IPS-11a (cell line): ENCODE data around the gene ABL1.

ENCODE experiments used
- H3K4me3 ChIP-seq: one replicate; pipeline ENCODE4 v1.5.1; 2013; ENCODE audit warnings: low read depth, low read length, control low read depth

ABL1 gene

DNA sequence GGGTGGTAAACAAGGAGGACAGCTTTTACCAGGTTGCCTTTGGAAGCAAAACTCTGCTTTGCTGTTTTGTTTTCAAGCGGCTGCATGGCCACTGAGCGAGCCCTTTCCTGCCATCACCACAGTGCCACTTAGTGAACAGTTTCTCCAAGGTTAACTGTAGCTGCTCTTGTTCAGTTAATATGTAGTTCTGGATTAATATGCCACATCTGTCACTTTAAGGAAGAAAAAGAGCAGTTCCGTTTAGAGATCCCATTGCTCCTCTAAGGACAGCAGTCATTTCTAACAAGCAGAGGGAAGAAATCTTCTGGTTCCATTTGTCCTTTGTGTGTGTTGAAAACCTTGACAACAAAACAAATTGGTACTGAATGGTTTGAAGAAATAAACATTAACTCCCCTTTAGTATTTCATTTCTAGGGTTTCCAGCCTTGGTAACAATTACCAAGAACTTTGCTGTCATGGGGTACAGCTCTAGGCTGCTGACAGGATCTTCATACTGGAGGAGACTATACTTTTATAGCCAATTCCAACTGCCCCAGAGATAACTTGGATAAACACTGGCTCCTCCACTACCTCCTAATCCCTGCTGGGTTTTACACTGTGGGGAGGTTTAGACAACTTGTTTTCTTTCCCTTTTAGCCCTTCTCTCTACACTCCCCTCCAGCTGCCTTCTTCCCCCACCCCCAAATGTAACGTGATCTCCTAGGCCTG, 10.3 kb upstream of the ABL1 start:
- H3K4me3 ChIP-seq, result no peak overlapping the region

- no peak overlapping the region for H3K4me3 ChIP-seq
These were observed 9.8 kb upstream of the ABL1 start for GRCh38 chr9:130825351-130825651.

GRCh38 chr9:130825809-130826208, 9.2 kb upstream of the ABL1 start:
- H3K4me3 ChIP-seq, result no peak overlapping the region

DNA sequence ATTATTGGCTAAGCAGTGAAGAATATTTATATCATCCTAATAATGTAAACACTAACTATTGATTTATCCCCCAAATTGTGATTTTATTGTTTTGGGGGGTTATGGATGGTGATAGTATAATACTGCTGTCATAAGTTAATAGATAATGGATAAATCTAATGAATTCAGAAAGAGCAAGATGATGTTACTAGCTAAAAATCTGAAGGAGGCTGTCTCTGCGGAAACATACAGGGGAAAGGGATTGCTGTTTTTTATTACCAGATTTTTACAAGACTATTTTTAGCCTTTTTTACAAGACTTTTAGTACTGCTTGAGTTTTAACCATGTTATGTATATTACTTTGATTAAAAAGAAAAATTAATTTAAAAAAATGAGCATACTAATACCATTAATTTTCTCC, 5.3 kb upstream of the ABL1 start:
- H3K4me3 ChIP-seq, result no peak overlapping the region

GRCh38 chr9:130830231-130830760, 4.8 kb upstream of the ABL1 start:
- no peak overlapping the region for H3K4me3 ChIP-seq

GRCh38 chr9:130831077-130831476, 4.0 kb upstream of the ABL1 start:
- H3K4me3 ChIP-seq, result no peak overlapping the region

GRCh38 chr9:130833031-130833990, 1.7 kb upstream of the ABL1 start:
- no peak overlapping the region for H3K4me3 ChIP-seq

DNA sequence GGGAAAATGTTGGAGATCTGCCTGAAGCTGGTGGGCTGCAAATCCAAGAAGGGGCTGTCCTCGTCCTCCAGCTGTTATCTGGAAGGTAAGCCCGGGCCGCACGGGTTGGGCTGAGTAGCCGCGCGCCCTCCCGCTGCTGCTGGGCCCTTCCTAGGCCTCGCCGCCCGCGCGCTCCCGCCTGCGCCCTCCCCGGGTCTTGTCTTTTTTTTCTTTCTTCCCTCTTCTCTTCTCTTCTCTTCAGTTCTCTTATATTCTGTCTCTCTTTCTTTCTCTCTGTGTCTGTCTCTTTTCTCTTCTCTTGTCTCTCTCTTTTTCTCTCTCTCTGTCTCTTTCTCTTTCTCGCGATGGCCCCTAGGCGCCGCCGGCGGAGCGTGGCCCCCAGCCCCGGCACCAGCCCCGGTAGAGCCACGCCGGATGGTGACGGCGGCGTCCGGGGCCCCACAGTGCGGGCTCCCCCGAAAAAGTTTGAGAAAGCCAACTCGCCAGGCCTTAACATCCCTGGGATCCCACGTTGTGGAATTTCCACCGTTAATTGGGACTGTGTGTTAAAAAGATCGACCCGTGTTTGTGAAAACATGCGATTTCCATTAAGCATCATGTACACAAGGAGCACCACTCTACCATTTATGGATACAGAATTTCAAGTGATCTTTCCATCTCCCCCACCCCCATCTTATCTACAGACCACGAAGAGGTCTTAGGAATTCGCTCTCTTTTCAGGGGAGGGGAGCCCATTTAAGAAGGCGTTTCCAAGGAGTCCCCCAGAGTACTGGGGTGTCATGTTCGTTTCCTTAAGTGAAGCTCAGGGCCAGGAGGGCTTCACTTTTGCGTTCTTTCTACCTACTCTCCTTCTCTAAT, 616 bp downstream of the ABL1 start:
- H3K4me3 ChIP-seq, result peak overlapping the region; percentile 81

GRCh38 chr9:130837002-130837511, 2.0 kb downstream of the ABL1 start:
- H3K4me3 ChIP-seq, result no peak overlapping the region

GRCh38 chr9:130837643-130838042, 2.6 kb downstream of the ABL1 start:
- H3K4me3 ChIP-seq, result no peak overlapping the region

DNA sequence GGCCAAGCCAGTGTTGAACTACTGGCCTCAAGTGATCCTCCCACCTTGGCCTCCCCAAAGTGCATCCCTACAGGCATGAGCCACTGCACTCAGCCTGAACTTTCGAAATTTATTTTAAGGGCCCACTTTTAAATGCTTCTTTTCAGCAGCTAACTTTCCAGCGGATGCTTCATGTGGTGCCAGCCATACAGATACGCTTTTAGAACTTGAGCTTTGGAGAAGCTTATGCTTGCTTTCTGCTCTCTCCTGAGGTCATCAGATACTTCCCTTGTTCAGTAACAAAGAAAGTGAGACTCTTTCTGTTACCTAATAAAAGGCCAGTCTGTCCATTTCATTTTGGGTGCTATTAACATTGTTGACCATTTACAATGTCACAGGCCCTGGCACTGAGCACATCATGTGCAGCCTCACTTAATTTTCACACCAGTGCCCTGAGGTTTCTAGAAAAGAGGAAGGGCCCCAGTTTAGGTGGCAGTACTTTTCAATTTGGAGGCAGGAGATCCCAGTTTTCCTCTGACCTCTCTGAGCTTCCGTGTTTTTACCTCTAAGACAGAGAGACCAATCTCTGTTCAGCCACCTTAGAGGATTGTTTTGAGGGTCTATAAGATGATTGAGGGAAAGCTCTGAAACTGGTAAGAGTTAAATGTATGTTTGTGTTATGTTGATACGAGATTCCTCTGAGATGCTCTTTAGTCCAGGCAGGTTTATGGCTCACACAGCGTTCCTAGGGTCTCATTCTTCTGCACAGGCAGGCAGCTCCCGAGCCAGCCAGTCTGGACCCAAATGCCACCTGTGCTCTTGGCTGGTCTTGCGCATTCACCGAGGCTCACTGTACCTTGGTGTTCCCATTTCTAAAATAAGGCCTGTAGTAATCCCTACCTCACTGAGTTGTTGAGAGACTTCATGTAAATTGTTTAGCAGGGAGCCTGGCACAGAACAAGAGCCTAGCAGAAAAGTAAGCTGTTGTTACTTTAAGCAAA, 4.4 kb downstream of the ABL1 start:
- H3K4me3 ChIP-seq, result no peak overlapping the region

GRCh38 chr9:130842545-130842944, 7.5 kb downstream of the ABL1 start:
- H3K4me3 ChIP-seq, result no peak overlapping the region

GRCh38 chr9:130843049-130843908, 8.2 kb downstream of the ABL1 start:
- no peak overlapping the region for H3K4me3 ChIP-seq

GRCh38 chr9:130844044-130844451, 9.0 kb downstream of the ABL1 start:
- no peak overlapping the region for H3K4me3 ChIP-seq

- no peak overlapping the region for H3K4me3 ChIP-seq
These were observed 10.2 kb downstream of the ABL1 start for GRCh38 chr9:130845254-130845653.

DNA sequence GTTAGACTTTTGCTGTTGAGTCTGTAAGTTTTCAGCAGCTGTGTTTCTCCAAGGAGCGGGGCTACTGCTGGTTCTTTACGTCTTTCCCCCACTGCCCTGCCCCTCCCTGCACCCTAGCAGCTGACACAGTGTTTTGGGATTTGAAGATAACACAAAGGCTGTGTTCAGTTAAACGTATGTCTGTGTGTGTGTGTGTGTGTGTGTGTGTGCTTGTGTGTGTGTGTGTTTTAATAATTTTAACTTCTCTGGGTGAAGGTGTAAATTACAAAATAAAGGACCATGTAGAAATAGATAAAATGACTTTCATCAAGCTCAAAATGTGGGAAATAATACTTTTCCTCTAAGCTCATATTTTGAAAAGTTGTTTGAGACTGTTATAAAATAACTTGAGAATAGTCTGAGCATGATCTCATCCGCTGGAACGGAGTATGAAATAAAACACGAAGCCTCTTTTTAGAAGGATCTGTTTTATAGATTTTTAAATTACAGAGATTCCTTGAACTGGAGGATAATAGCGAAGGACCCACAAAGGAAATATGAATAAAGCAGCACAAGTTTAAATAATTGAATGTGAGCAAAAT, 10.9 kb downstream of the ABL1 start:
- no peak overlapping the region for H3K4me3 ChIP-seq

- no peak overlapping the region for H3K4me3 ChIP-seq
These were observed 11.6 kb downstream of the ABL1 start for GRCh38 chr9:130846487-130847305.
